ENCODE measurements around the gene IPO13. TPM values are rescaled to one million over a fixed set of nuclear protein-coding genes. Genes with fewer than 3 reads are reported as not detected.

Gene IPO13
- total RNA-seq, 2 experiments from 2014 or later = 6.3 to 7.4 TPM

DNA sequence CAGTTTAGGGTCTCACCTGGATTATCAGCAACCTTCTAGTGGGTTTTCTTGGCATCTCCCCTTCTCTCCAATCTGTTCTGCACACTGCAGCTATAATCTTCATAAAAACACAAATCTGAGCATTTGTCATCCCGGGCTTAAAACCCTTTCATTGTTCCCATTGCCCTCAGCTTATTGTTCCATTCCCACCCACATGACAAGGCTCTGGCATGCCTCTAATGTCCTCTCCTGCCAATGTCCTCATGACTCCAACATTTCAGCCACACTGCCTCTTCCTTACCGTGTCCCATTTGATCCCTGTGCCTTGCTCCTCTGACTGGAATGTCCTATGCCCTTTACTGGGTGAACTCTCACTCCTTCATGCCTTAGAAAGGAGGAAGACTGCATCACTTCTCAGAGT, 15.6 kb downstream of the IPO13 start:
- Histone ChIP-seq H3K9me3 (ENCODE audit: control insufficient read depth in 1 of 2, insufficient read depth in 1 of 2, low read length in 2 of 2) (no peaks in the 10 kb centered on the region), H3K27me3 (ENCODE audit: control insufficient read depth in 1 of 2, insufficient read depth in 2 of 2, low read length in 2 of 2) (no peaks in the 10 kb centered on the region), H3K36me3 (ENCODE audit: insufficient read depth, low read length) (peaks cover 47% of the 10 kb centered on the region), H3K27ac (ENCODE audit: low read depth in 1 of 2, low read length in 2 of 2) (no peak overlapping the region), H3K4me1 (ENCODE audit: insufficient read depth, low read length) (no peaks in the 10 kb centered on the region), H3K4me3 (ENCODE audit: low read length) (no peak overlapping the region)
- H3K9me3 Mint-ChIP-seq = no peaks in the 10 kb centered on the region
- H3K27ac Mint-ChIP-seq = no peak overlapping the region
- no peak overlapping the region for H3K4me3 Mint-ChIP-seq
- ChIA-PET POLR2A (no interaction called here), CTCF (no interaction called here)
- intact Hi-C loops (cut with DNase I, micrococcal nuclease) = no loop called here
- ATAC-seq (ENCODE audit: poor library complexity) (no peak), DNase-seq (no peak)
- peaks cover 34% of the 10 kb centered on the region for H3K36me3 Mint-ChIP-seq (ENCODE audit: low read depth)
- H3K27me3 Mint-ChIP-seq = no peaks in the 10 kb centered on the region
- TF ChIP-seq, protein P1, sequence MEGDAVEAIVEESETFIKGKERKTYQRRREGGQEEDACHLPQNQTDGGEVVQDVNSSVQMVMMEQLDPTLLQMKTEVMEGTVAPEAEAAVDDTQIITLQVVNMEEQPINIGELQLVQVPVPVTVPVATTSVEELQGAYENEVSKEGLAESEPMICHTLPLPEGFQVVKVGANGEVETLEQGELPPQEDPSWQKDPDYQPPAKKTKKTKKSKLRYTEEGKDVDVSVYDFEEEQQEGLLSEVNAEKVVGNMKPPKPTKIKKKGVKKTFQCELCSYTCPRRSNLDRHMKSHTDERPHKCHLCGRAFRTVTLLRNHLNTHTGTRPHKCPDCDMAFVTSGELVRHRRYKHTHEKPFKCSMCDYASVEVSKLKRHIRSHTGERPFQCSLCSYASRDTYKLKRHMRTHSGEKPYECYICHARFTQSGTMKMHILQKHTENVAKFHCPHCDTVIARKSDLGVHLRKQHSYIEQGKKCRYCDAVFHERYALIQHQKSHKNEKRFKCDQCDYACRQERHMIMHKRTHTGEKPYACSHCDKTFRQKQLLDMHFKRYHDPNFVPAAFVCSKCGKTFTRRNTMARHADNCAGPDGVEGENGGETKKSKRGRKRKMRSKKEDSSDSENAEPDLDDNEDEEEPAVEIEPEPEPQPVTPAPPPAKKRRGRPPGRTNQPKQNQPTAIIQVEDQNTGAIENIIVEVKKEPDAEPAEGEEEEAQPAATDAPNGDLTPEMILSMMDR (IDR thresholded peaks at IDR 0.05) = no peak
- H3K4me1 Mint-ChIP-seq (ENCODE audit: low read depth) = no peaks in the 10 kb centered on the region

DNA sequence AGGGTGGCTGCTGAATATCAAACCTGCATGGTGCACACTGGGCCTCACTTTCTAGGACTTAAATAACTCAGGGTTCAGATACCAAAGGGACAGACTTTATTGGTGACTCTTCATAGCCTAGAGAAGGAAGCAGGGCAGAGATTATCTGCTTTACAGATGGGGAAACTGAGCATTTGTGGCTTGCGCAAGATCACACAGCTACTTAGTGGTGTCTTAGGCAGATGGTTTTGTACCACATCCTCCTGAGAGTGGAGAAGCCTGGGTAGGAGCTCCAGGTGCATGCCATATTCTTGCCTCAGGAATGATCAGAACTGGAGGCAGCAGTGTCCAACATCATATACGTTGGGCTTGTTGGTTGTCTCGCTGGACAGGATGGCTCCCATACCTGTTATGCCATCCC, 16.3 kb downstream of the IPO13 start:
- no peaks in the 10 kb centered on the region for H3K4me1 ChIP-seq (ENCODE audit: insufficient read depth, low read length)
- no peaks in the 10 kb centered on the region for H3K9me3 ChIP-seq (ENCODE audit: control insufficient read depth in 1 of 2, insufficient read depth in 1 of 2, low read length in 2 of 2)
- no peaks in the 10 kb centered on the region for H3K27me3 ChIP-seq (ENCODE audit: control insufficient read depth in 1 of 2, insufficient read depth in 2 of 2, low read length in 2 of 2)
- H3K36me3 Mint-ChIP-seq (ENCODE audit: low read depth) = peaks cover 30% of the 10 kb centered on the region
- ATAC-seq (ENCODE audit: poor library complexity) = no peak
- no peaks in the 10 kb centered on the region for H3K9me3 Mint-ChIP-seq
- no peak overlapping the region for H3K4me3 Mint-ChIP-seq
- no peak overlapping the region for H3K27ac Mint-ChIP-seq
- no peaks in the 10 kb centered on the region for H3K27me3 Mint-ChIP-seq
- CTCF ChIA-PET = no interaction called here
- H3K4me3 ChIP-seq (ENCODE audit: low read length) = no peak overlapping the region
- H3K36me3 ChIP-seq (ENCODE audit: insufficient read depth, low read length) = peaks cover 40% of the 10 kb centered on the region
- H3K27ac ChIP-seq (ENCODE audit: low read depth in 1 of 2, low read length in 2 of 2) = no peak overlapping the region
- TF ChIP-seq, protein P1 (IDR thresholded peaks at IDR 0.05) = no peak
- no peak for DNase-seq
- intact Hi-C loops (cut with DNase I, micrococcal nuclease) = no loop called here
- POLR2A ChIA-PET = no interaction called here
- H3K4me1 Mint-ChIP-seq (ENCODE audit: low read depth) = no peaks in the 10 kb centered on the region

DNA sequence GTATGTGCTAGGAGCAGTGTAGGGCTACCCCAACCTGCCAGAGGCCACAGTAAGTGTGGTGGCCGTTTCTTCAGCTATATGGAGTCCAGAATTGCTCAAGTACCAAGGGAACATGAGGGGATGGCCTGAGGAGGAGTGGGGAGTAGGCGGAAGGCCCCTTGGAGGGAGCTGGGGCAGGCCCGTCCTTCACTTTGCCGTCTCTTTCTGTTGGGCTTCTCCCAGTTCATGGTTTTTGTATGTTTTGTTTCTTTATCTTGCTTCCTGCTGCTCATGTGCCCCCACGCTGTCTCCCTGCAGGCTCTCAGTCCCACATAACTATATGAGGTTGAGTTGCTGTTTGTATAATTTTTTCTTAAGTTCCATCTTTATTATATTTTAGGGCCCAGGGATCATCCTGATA, 17.1 kb downstream of the IPO13 start:
- DNase-seq (no peak), ATAC-seq (ENCODE audit: poor library complexity) (no peak)
- Mint-ChIP-seq H3K27ac (no peak overlapping the region), H3K27me3 (no peaks in the 10 kb centered on the region), H3K4me3 (no peak overlapping the region), H3K36me3 (ENCODE audit: low read depth) (peaks cover 22% of the 10 kb centered on the region), H3K9me3 (no peaks in the 10 kb centered on the region), H3K4me1 (ENCODE audit: low read depth) (no peaks in the 10 kb centered on the region)
- ChIA-PET CTCF (no interaction called here), POLR2A (no interaction called here)
- Histone ChIP-seq H3K27ac (ENCODE audit: low read depth in 1 of 2, low read length in 2 of 2) (no peak overlapping the region), H3K4me3 (ENCODE audit: low read length) (no peak overlapping the region), H3K9me3 (ENCODE audit: control insufficient read depth in 1 of 2, insufficient read depth in 1 of 2, low read length in 2 of 2) (no peaks in the 10 kb centered on the region), H3K4me1 (ENCODE audit: insufficient read depth, low read length) (no peaks in the 10 kb centered on the region), H3K36me3 (ENCODE audit: insufficient read depth, low read length) (peaks cover 33% of the 10 kb centered on the region), H3K27me3 (ENCODE audit: control insufficient read depth in 1 of 2, insufficient read depth in 2 of 2, low read length in 2 of 2) (no peaks in the 10 kb centered on the region)
- intact Hi-C loops (cut with DNase I, micrococcal nuclease) = no loop called here
- TF ChIP-seq, protein P1 (IDR thresholded peaks at IDR 0.05) = no peak

Measured in CD4-positive, alpha-beta T cell (primary cell).